GM12878 (cell line): Measurements from ENCODE around the gene CDC42SE2. TPM values are rescaled to one million over a fixed set of nuclear protein-coding genes. Genes with fewer than 3 reads are reported as not detected.

Experiments used
- CEBPB ChIP-seq, 2 experiments: fragments of 150-350 bp in 1 of 2; IDR thresholded peaks; 2 replicates each; pipeline ENCODE4 v1.6.1; 2012 to 2014; ENCODE audit warnings: low read depth in 2 of 2, low read length in 2 of 2, borderline replicate concordance in 1 of 2, inconsistent platforms in 1 of 2
- EED ChIP-seq: sonication (generic); IDR thresholded peaks from 2 replicates; pipeline ENCODE4 v1.6.1; 2016; ENCODE audit warnings: antibody characterized with exemption, low read depth
- EP300 ChIP-seq, 2 experiments: fragments of 150-350 bp in 1 of 2; IDR thresholded peaks; 2 replicates each; pipeline ENCODE4 v1.6.1; 2011 to 2012; ENCODE audit warnings: low read depth in 2 of 2, low read length in 2 of 2, borderline replicate concordance in 1 of 2, improper control_type of control experiment in 1 of 2, inconsistent platforms in 1 of 2; ENCODE audit not compliant: control insufficient read depth in 1 of 2
- GABPA ChIP-seq: IDR thresholded peaks from 2 replicates; pipeline ENCODE4 v1.6.1; 2014; ENCODE audit warnings: antibody characterized with exemption, low read depth, mild to moderate bottlenecking, inconsistent platforms
- IRF4 ChIP-seq: IDR thresholded peaks from 2 replicates; pipeline ENCODE4 v1.6.1; 2011; ENCODE audit warnings: low read depth, low read length
- NR2F1 ChIP-seq: fragments of 450-650 bp; conservative IDR thresholded peaks from 2 replicates; pipeline ENCODE4 v1.6.1; 2017; ENCODE audit warnings: mild to moderate bottlenecking
- PAX8 ChIP-seq: fragments of 450-650 bp; IDR thresholded peaks from 2 replicates; pipeline ENCODE4 v1.6.1; 2017; ENCODE audit warnings: mild to moderate bottlenecking, moderate library complexity
- POLR2A ChIP-seq: IDR thresholded peaks from 2 replicates; pipeline ENCODE4 v1.6.1; 2011; ENCODE audit warnings: low read depth, mild to moderate bottlenecking, low read length
- POLR2AphosphoS2 ChIP-seq: IDR thresholded peaks from 2 replicates; pipeline ENCODE4 v1.6.1; 2011; ENCODE audit warnings: low read depth, mild to moderate bottlenecking, low read length, improper control_type of control experiment, moderate library complexity
- RAD21 ChIP-seq: IDR thresholded peaks from 2 replicates; pipeline ENCODE4 v1.6.1; 2011; ENCODE audit warnings: mild to moderate bottlenecking, low read depth, low read length, moderate library complexity; ENCODE audit not compliant: insufficient read depth
- SRF ChIP-seq, 2 experiments: IDR thresholded peaks; 2 replicates each; pipeline ENCODE4 v1.6.1; 2011; ENCODE audit warnings: low read depth in 2 of 2, low read length in 2 of 2, mild to moderate bottlenecking in 1 of 2, moderate library complexity in 1 of 2
- TAF1 ChIP-seq: IDR thresholded peaks from 2 replicates; pipeline ENCODE4 v1.6.1; 2011; ENCODE audit warnings: mild to moderate bottlenecking, low read depth, low read length, borderline replicate concordance
- YY1 ChIP-seq: IDR thresholded peaks from 2 replicates; pipeline ENCODE4 v1.6.1; 2011; ENCODE audit warnings: low read depth, mild to moderate bottlenecking, low read length
- polyA plus RNA-seq, 11 experiments: library from polyadenylated mRNA; depleted of rRNA in 4 of 11; unstranded in 6 of 11; stranded (reverse) in 5 of 11; fragments of >200 nt; fragmentation: Nextera tagmentation in 4 of 11; fragmentation: Illumina TruSeq in 1 of 11; extraction: Ambion mirVana in 4 of 11; extraction: Trizol in 1 of 11; gene quantifications; 1 replicate in 1 of 11; 2 replicates in 10 of 11; pipeline versions ENCODE4 v1.2.1 to v1.2.3, GENCODE V29; 2011 to 2016; ENCODE audit warnings: inconsistent platforms in 2 of 11, missing spikeins in 2 of 11, low read depth in 1 of 11
- total RNA-seq, 4 experiments: library from RNA; depleted of rRNA in 3 of 4; stranded (reverse); fragments of >200 nt in 3 of 4; fragmentation: Illumina TruSeq in 1 of 4; extraction: Trizol in 1 of 4; gene quantifications; 2 replicates each; pipeline versions ENCODE4 v1.2.1 to v1.2.3, GENCODE V29; 2013 to 2021
- TF ChIP-seq, protein P1 (sequence below): fragments of 450-650 bp; formaldehyde crosslinking; IDR thresholded peaks from 2 replicates; pipeline ENCODE4 v1.4.0; 2022; ENCODE audit warnings: mild to moderate bottlenecking, moderate library complexity
- TF ChIP-seq, protein P2 (sequence below): fragments of 450-650 bp; IDR thresholded peaks from 2 replicates; pipeline ENCODE4 v1.6.1; 2017; ENCODE audit warnings: mild to moderate bottlenecking, low read depth, inconsistent platforms; ENCODE audit not compliant: poor library complexity, severe bottlenecking
- TF ChIP-seq, protein P3 (sequence below): fragments of 450-650 bp; IDR thresholded peaks from 2 replicates; pipeline ENCODE4 v1.6.1; 2017; ENCODE audit warnings: low read depth, mild to moderate bottlenecking, moderate library complexity
- TF ChIP-seq, protein P4 (sequence below): fragments of 450-650 bp; formaldehyde crosslinking; IDR thresholded peaks from 2 replicates; pipeline ENCODE4 v1.5.0; 2022; ENCODE audit warnings: mild to moderate bottlenecking, missing genetic modification characterization

Gene CDC42SE2
- total and polyA plus RNA-seq, 10 of the 15 experiments (the other 5 are each of a cell fraction or from before 2014, with no cell fraction given): 57.0 to 148 (median 80.3) TPM

DNA sequence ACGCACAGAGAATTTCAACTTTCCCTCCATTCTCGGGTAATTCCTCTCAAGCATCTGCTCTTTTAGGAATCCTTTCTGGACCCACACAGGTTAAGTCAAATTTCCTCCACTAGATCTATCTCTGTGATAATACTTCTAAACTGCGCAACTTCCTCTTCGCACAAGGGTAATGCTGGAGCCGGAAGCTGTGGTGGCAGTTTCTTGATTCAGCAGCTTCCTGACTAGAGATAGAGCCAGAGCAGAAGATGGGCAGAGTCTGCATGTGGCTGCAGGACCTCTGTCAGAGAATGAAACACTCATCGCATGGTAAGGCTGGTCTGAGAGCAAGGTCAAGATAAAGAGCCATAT is 11.1 kb upstream of the CDC42SE2 start (continued):
- TF ChIP-seq, protein P1, sequence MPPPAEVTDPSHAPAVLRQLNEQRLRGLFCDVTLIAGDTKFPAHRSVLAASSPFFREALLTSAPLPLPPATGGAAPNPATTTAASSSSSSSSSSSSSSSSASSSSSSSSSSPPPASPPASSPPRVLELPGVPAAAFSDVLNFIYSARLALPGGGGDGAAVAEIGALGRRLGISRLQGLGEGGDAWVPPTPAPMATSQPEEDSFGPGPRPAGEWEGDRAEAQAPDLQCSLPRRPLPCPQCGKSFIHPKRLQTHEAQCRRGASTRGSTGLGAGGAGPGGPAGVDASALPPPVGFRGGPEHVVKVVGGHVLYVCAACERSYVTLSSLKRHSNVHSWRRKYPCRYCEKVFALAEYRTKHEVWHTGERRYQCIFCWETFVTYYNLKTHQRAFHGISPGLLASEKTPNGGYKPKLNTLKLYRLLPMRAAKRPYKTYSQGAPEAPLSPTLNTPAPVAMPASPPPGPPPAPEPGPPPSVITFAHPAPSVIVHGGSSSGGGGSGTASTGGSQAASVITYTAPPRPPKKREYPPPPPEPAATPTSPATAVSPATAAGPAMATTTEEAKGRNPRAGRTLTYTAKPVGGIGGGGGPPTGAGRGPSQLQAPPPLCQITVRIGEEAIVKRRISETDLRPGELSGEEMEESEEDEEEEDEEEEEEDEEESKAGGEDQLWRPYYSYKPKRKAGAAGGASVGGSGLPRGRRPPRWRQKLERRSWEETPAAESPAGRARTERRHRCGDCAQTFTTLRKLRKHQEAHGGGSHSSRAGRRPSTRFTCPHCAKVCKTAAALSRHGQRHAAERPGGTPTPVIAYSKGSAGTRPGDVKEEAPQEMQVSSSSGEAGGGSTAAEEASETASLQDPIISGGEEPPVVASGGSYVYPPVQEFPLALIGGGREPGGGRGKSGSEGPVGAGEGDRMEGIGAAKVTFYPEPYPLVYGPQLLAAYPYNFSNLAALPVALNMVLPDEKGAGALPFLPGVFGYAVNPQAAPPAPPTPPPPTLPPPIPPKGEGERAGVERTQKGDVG (CRISPR knock-in tag): no peak
- TF ChIP-seq TAF1: peak; percentile 43; the same call in 1 of the 2 replicates
- no peak for TF ChIP-seq POLR2AphosphoS2
- TF ChIP-seq IRF4: 0 out of 2 replicates have a peak, but pooled peaks have one; percentile 39
- peak; percentile 52; the same call in 1 of the 2 replicates for TF ChIP-seq EED
- TF ChIP-seq, protein P2, sequence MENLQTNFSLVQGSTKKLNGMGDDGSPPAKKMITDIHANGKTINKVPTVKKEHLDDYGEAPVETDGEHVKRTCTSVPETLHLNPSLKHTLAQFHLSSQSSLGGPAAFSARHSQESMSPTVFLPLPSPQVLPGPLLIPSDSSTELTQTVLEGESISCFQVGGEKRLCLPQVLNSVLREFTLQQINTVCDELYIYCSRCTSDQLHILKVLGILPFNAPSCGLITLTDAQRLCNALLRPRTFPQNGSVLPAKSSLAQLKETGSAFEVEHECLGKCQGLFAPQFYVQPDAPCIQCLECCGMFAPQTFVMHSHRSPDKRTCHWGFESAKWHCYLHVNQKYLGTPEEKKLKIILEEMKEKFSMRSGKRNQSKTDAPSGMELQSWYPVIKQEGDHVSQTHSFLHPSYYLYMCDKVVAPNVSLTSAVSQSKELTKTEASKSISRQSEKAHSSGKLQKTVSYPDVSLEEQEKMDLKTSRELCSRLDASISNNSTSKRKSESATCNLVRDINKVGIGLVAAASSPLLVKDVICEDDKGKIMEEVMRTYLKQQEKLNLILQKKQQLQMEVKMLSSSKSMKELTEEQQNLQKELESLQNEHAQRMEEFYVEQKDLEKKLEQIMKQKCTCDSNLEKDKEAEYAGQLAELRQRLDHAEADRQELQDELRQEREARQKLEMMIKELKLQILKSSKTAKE: no peak
- TF ChIP-seq SRF (IDR thresholded peaks at IDR 0.05; ENCODE audit: low read depth in 2 of 2, low read length in 2 of 2): no peak
- 0 out of 2 replicates have a peak, but pooled peaks have one; percentile 18 for TF ChIP-seq YY1
- TF ChIP-seq, protein P3, sequence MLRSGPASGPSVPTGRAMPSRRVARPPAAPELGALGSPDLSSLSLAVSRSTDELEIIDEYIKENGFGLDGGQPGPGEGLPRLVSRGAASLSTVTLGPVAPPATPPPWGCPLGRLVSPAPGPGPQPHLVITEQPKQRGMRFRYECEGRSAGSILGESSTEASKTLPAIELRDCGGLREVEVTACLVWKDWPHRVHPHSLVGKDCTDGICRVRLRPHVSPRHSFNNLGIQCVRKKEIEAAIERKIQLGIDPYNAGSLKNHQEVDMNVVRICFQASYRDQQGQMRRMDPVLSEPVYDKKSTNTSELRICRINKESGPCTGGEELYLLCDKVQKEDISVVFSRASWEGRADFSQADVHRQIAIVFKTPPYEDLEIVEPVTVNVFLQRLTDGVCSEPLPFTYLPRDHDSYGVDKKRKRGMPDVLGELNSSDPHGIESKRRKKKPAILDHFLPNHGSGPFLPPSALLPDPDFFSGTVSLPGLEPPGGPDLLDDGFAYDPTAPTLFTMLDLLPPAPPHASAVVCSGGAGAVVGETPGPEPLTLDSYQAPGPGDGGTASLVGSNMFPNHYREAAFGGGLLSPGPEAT: no peak
- TF ChIP-seq PAX8: no peak
- TF ChIP-seq CEBPB (IDR thresholded peaks at IDR 0.05; ENCODE audit: borderline replicate concordance in 1 of 2, low read depth in 2 of 2, low read length in 2 of 2): no peak
- TF ChIP-seq, protein P4, sequence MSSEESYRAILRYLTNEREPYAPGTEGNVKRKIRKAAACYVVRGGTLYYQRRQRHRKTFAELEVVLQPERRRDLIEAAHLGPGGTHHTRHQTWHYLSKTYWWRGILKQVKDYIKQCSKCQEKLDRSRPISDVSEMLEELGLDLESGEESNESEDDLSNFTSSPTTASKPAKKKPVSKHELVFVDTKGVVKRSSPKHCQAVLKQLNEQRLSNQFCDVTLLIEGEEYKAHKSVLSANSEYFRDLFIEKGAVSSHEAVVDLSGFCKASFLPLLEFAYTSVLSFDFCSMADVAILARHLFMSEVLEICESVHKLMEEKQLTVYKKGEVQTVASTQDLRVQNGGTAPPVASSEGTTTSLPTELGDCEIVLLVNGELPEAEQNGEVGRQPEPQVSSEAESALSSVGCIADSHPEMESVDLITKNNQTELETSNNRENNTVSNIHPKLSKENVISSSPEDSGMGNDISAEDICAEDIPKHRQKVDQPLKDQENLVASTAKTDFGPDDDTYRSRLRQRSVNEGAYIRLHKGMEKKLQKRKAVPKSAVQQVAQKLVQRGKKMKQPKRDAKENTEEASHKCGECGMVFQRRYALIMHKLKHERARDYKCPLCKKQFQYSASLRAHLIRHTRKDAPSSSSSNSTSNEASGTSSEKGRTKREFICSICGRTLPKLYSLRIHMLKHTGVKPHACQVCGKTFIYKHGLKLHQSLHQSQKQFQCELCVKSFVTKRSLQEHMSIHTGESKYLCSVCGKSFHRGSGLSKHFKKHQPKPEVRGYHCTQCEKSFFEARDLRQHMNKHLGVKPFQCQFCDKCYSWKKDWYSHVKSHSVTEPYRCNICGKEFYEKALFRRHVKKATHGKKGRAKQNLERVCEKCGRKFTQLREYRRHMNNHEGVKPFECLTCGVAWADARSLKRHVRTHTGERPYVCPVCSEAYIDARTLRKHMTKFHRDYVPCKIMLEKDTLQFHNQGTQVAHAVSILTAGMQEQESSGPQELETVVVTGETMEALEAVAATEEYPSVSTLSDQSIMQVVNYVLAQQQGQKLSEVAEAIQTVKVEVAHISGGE: no peak
- TF ChIP-seq GABPA: peak; percentile 64; the same call in 1 of the 2 replicates
- TF ChIP-seq POLR2A: peak; percentile 72
- no peak for TF ChIP-seq NR2F1
- TF ChIP-seq RAD21: 0 out of 2 replicates have a peak, but pooled peaks have one; percentile 14
- TF ChIP-seq EP300 (IDR thresholded peaks at IDR 0.05; ENCODE audit: borderline replicate concordance in 1 of 2, control insufficient read depth in 1 of 2, low read depth in 2 of 2, low read length in 2 of 2): 0 out of 4 replicates have a peak, but pooled peaks of 1 of the 2 experiments have one; percentile 30
